ENCODE measurements around the gene PDCL2.

PDCL2 gene

DNA sequence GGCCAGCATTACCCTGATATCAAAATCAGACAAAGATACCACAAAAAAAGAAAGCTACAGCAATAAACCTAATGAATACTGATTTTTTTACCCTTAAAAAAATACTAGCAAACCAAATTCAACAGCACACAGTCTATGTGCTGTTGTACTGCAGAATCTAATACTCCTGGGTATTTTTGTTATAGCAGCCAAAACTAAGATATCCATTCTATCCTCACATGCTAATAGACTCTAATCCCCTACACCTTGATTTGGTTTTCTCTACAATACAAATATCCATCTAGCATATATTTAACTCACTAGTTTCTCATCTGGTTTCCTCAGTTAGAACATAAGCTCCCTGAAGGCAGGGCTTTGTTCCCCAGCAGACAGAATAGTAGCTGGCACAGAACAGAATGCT lies 57.7 kb downstream of the PDCL2 start:
- no peak for DNase-seq

DNA sequence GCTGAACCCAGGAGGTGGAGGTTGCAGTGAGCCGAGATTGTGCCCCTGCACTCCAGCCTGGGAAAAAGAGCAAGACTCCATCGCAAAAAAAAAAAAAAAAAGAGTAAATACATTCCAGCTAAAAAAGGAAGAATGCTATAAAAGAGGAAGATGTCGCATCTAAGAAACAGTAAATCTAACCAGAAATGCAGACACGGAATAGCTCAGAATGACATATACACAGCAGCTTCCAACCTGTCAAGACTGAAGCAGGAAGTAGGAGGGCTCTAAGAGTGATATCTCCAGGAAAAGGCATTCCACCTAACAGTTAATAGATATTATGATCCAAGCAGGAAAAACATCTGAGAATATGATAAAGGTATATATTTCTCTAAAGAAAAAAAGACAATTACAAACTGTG lies 61.4 kb downstream of the PDCL2 start:
- peak; percentile 76 for DNase-seq

GRCh38 chr4:55530167-55530566 lies 61.9 kb downstream of the PDCL2 start:
- no peak for DNase-seq

GRCh38 chr4:55528491-55528890 lies 63.6 kb downstream of the PDCL2 start:
- no peak for DNase-seq

DNA sequence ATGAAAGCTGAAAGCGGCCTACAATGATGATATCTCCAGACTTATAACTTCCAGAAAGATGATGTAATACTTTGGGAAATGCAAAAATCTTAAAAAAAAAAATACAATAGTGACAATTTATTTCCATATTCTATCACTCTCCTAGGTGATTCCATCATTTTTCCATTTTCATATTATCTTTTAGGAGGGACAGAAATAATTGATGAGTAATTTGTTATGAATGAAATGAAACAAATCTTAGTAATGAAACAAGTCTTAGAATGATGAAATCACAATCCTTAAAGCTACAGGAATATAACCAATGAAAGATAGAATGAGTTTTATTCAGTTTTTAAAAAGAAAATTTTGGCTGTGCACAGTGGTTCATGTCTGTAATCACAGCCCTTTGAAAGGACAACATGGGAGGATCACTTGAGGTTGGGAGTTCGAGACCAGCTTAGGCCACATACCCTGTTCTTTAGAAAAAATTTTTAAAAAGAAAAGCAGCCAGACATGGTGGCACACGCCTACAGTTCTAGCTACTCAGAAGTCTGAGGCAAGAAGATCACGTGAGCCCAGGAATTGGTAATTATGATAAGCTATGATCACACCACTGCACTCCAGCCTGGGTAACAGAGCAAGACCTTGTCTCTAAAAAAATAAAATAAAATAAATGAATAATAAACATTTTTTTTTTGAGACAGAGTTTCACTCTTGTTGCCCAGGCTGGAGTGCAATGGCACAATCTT lies 67.0 kb downstream of the PDCL2 start:
- no peak for DNase-seq

GRCh38 chr4:55518442-55518841 lies 73.6 kb downstream of the PDCL2 start:
- no peak for DNase-seq

DNA sequence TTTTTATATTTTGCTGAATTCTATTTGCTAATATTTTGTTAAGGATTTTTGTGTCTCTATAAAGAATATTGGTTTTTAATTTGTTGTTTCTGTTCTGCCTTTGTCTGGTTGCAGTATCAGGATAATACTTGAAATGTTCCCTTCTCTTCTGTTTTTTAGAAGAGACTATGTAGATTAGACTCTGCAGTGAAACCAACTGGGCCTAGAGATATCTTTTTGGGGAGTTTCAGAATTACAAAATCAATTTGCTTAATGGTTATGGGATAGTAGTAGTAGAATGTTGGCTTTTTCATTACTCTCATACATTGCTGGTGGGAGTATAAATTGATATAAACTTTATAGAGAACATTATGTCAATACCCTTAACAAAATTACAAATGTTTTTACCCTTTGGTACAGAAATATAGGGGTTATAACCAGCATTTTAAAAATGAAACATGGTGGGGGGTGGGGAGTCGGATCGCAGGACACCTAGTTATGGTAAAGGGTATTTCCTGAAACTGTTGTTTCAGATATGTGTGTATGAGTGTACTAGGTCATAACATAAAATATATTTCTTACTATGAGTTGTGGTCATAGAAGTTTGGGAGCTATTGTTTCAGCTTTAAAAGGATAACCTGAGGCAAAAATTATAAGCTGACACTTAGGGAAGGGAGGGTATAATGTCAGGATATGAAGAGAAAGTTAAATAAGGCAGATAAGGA lies 74.4 kb downstream of the PDCL2 start:
- no peak for DNase-seq

DNA sequence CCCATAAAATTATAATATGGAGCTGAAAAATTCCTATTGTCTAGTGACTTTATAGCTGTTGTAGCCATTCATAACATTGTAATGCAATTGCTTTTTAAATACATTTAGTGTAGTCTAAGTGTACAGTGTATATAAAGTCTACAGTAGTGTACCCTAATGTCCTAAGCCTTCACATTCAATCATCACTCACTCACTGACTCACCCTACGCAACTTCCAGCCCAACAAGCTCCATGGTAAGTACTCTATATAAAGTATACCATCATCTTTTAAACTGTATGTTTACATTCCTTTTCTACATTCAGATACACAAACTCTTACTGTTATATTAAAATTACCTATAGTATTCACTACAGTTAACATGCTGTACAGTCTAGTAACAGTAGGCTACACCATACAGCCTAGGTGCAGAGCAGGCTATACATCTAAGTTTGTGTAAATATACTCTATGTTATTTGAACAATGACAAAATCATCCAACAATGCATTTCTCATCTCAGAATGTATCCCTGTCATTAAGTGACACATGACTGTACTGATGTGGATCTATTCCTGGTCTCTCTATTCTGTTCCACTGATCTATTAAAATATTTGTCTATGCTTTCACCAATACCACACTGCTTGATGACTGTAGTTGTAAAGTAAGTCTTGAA lies 79.0 kb downstream of the PDCL2 start:
- no peak for DNase-seq

DNA sequence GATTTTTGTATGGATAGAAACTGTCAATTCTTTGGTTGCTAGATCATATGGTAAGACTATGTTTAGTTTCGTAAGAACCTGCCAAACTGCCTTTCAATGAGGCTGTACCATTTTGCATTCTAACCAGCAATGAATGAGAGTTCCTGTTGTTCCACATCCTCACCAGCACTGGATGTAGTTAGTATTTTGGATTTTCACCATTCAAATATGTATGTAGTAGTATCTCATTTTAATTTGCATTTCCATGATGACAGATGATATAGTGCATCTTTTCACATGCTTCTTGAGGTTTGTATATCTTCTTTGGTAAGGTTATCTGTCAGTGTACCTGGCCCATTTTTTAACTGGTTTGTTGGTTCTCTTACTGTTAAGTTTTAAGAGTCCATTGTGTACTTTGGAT lies 80.0 kb downstream of the PDCL2 start:
- no peak for DNase-seq

- DNase-seq = peak; percentile 35
Observed at GRCh38 chr4:55510685-55511084, 81.4 kb downstream of the PDCL2 start.

GRCh38 chr4:55509266-55509665 lies 82.8 kb downstream of the PDCL2 start:
- DNase-seq = no peak

DNA sequence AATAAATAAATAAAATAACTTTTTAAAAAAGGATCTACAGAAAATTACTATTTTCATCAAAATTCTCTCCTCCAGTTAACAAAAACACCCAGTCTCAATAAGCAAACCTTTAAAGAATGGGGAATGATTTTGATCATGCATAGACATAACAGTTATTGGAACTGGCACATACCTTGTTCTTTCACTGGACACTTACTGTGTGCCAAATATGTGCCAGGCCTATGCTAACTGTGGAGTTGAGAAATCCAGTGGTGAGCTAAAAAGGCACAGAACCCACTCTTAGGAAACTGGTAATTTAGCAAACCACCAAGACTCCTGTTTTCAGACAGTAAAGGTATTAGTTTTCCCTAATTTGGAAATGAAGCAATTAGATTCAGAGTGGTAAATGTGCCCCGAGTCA lies 84.4 kb downstream of the PDCL2 start:
- DNase-seq = no peak

Measured in MV-4-11 (cell line).